ENCODE results near the gene SYCE1L. TPM values are rescaled to one million over a fixed set of nuclear protein-coding genes. Genes with fewer than 3 reads are reported as not detected.

SYCE1L gene
- total and polyA plus RNA-seq, 9 of the 15 experiments (the other 6 are each of a cell fraction or from before 2014, with no cell fraction given): 0.54 to 2.7 (median 1.1) TPM; not detected in 5

GRCh38 chr16:77190190-77190477 lies 9.1 kb upstream of the SYCE1L start:
- Histone ChIP-seq H3K4me2 (ENCODE audit: insufficient read depth, low read length) (peak overlapping the region; percentile 83), H3K27me3 (ENCODE audit: control insufficient read depth in 2 of 2, insufficient read depth in 2 of 2, low read length in 2 of 2) (no peaks in the 10 kb centered on the region), H4K20me1 (replicated peaks; ENCODE audit: control insufficient read depth, insufficient read depth, low read length) (no peaks in the 10 kb centered on the region), H3K4me1 (replicated peaks in 1 of 2; ENCODE audit: control insufficient read depth in 2 of 2, insufficient read depth in 2 of 2, low read length in 2 of 2) (peaks cover 9 to 17% of the 10 kb centered on the region in 2 experiments; a peak in 3 of 5 replicates), H3K36me3 (ENCODE audit: control insufficient read depth, insufficient read depth, low read length) (peaks cover 28% of the 10 kb centered on the region; the same call in 2 of the 3 replicates), H3K9me1 (ENCODE audit: control insufficient read depth, insufficient read depth, low read length) (peaks cover 3% of the 10 kb centered on the region), H3K9me3 (replicated peaks; ENCODE audit: control insufficient read depth, insufficient read depth, low read depth, low read length) (no peaks in the 10 kb centered on the region), H3K4me3 (peak overlapping the region; percentile 84), H3K27ac (ENCODE audit: extremely low read depth, low read depth, low read length) (peak overlapping the region; percentile 99), H3K79me2 (ENCODE audit: control insufficient read depth, insufficient read depth, low read length) (peaks cover 23% of the 10 kb centered on the region), H2AFZ (ENCODE audit: low read depth, low read length) (peak overlapping the region; percentile 98), H3K9ac (ENCODE audit: insufficient read depth in 1 of 2, low read depth in 2 of 2, low read length in 2 of 2) (peak overlapping the region; percentile 95 to 96)
- intact Hi-C loops (cut with micrococcal nuclease): no loop called here
- DNase-seq (ENCODE audit: extremely low read depth in 1 of 4, low spot score in 3 of 4): no peak
- BruUV-seq (replicated peaks): TSS peak; percentile 89
- FAIRE-seq: no peak
- ChIA-PET POLR2A (interaction anchor here (0.6 to 1.6 kb wide), 4 partner anchors 11 to 1757 kb away, joined by 3 to 5 read pairs (median 3); no protein-coding TSS in a partner anchor), CTCF (ENCODE audit: low intra/inter-chr PET ratio) (no interaction called here)
- in situ Hi-C loops (cut with MboI): loop anchor here (25.0 kb wide), 2 partner anchors 1553 to 1978 kb away; partner anchors contain the start of genes CTRB1, CTRB2, KARS1 and TERF2IP
- WGBS (ENCODE audit: insufficient coverage, low coverage, missing lambda C conversion rate): 0% methylated on average over 14 of the region's 19 CpGs
- no peak for ATAC-seq
- TF ChIP-seq STAT5A (IDR thresholded peaks at IDR 0.05; ENCODE audit: borderline replicate concordance, low read length) (no peak), PTRF (tag; IDR thresholded peaks at IDR 0.05) (no peak), HSF4 (CRISPR knock-in tag; IDR thresholded peaks at IDR 0.05; ENCODE audit: borderline replicate concordance) (no peak), POLR2H (tag; IDR thresholded peaks at IDR 0.05; ENCODE audit: low read depth) (no peak), BRD4 (IDR thresholded peaks at IDR 0.05) (no peak), DEAF1 (CRISPR knock-in tag; IDR thresholded peaks at IDR 0.05) (no peak), ZNF76 (CRISPR knock-in tag; IDR thresholded peaks at IDR 0.05; ENCODE audit: borderline replicate concordance) (no peak), MXI1 (IDR thresholded peaks at IDR 0.05; ENCODE audit: low read depth, low read length) (no peak), LARP7 (IDR thresholded peaks at IDR 0.05) (no peak), ETV5 (CRISPR knock-in tag; IDR thresholded peaks at IDR 0.05; ENCODE audit: low read depth) (0 out of 2 replicates have a peak, but pooled peaks have one; percentile 40), ZSCAN29 (IDR thresholded peaks at IDR 0.05) (no peak), FOXJ3 (CRISPR knock-in tag; IDR thresholded peaks at IDR 0.05) (no peak), SREBF2 (CRISPR knock-in tag; IDR thresholded peaks at IDR 0.05) (0 out of 2 replicates have a peak, but pooled peaks have one; percentile 71)
- TF ChIP-seq, protein P1, sequence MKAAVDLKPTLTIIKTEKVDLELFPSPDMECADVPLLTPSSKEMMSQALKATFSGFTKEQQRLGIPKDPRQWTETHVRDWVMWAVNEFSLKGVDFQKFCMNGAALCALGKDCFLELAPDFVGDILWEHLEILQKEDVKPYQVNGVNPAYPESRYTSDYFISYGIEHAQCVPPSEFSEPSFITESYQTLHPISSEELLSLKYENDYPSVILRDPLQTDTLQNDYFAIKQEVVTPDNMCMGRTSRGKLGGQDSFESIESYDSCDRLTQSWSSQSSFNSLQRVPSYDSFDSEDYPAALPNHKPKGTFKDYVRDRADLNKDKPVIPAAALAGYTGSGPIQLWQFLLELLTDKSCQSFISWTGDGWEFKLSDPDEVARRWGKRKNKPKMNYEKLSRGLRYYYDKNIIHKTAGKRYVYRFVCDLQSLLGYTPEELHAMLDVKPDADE (conservative IDR thresholded peaks at IDR 0.05; ENCODE audit: control insufficient read depth, low read depth, low read length): no peak
- TF ChIP-seq, protein P2, sequence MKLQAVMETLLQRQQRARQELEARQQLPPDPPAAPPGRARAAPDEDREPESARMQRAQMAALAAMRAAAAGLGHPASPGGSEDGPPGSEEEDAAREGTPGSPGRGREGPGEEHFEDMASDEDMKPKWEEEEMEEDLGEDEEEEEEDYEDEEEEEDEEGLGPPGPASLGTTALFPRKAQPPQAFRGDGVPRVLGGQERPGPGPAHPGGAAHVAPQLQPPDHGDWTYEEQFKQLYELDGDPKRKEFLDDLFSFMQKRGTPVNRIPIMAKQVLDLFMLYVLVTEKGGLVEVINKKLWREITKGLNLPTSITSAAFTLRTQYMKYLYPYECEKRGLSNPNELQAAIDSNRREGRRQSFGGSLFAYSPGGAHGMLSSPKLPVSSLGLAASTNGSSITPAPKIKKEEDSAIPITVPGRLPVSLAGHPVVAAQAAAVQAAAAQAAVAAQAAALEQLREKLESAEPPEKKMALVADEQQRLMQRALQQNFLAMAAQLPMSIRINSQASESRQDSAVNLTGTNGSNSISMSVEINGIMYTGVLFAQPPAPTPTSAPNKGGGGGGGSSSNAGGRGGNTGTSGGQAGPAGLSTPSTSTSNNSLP (IDR thresholded peaks at IDR 0.05; ENCODE audit: borderline replicate concordance, low read depth, low read length): no peak
- TF ChIP-seq, protein P3, sequence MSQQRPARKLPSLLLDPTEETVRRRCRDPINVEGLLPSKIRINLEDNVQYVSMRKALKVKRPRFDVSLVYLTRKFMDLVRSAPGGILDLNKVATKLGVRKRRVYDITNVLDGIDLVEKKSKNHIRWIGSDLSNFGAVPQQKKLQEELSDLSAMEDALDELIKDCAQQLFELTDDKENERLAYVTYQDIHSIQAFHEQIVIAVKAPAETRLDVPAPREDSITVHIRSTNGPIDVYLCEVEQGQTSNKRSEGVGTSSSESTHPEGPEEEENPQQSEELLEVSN (IDR thresholded peaks at IDR 0.05; ENCODE audit: borderline replicate concordance in 1 of 2, extremely low read depth in 1 of 2, insufficient read depth in 1 of 2, insufficient read length in 1 of 2, low read depth in 1 of 2, low read length in 1 of 2, poor library complexity in 1 of 2, severe bottlenecking in 1 of 2): peak in 1 of 2 experiments; percentile 5

All from K562 (cell line).